Astrocyte of the cerebellum (primary cell): ENCODE measurements around the gene RPS6KA2.

Source experiments
- DNase-seq: peaks from one replicate; pipeline ENCODE4 v3.0.0-alpha.2; 2011; ENCODE audit warnings: low read depth
- H3K4me3 ChIP-seq: 2 replicates; pipeline ENCODE4 v1.5.1; 2011; ENCODE audit warnings: mild to moderate bottlenecking, low read depth, low read length, moderate library complexity
- CTCF ChIP-seq: IDR thresholded peaks from 2 replicates; pipeline ENCODE4 v1.5.1; 2012; ENCODE audit warnings: low read length, low read depth, moderate library complexity, mild to moderate bottlenecking; ENCODE audit errors: missing control alignments
- in situ Hi-C: cut with HindIII; loops from 2 replicates; pipeline ENCODE4 v1.10.0; 2017; ENCODE audit warnings: low sequenced_read_pairs

RPS6KA2 gene

GRCh38 chr6:166496460-166496859, 130.6 kb downstream of the RPS6KA2 start:
- in situ Hi-C loops = no loop called here
- no peak for DNase-seq
- H3K4me3 ChIP-seq = no peak overlapping the region
- no peak for TF ChIP-seq CTCF

- no peak for DNase-seq
- no peak for TF ChIP-seq CTCF
- in situ Hi-C loops = no loop called here
- H3K4me3 ChIP-seq = no peak overlapping the region
These were observed 131.3 kb downstream of the RPS6KA2 start for GRCh38 chr6:166495487-166496314.

GRCh38 chr6:166494757-166495486, 132.1 kb downstream of the RPS6KA2 start:
- DNase-seq = no peak

GRCh38 chr6:166494101-166494441, 133.0 kb downstream of the RPS6KA2 start:
- H3K4me3 ChIP-seq = no peak overlapping the region
- TF ChIP-seq CTCF = no peak
- no peak for DNase-seq
- in situ Hi-C loops = no loop called here

More at GRCh38 chr6:166494757-166495486, 132.1 kb downstream of the RPS6KA2 start:
- in situ Hi-C loops = no loop called here
- H3K4me3 ChIP-seq = no peak overlapping the region
- TF ChIP-seq CTCF = no peak

- no peak overlapping the region for H3K4me3 ChIP-seq
- no peak for DNase-seq
- in situ Hi-C loops = no loop called here
- no peak for TF ChIP-seq CTCF
These were observed 133.5 kb downstream of the RPS6KA2 start for GRCh38 chr6:166493427-166494100.

- no peak overlapping the region for H3K4me3 ChIP-seq
- no peak for DNase-seq
- in situ Hi-C loops = no loop called here
- TF ChIP-seq CTCF = no peak
These were observed 134.8 kb downstream of the RPS6KA2 start for GRCh38 chr6:166492092-166492741.
